GM23338 (cell line): ENCODE data around the gene FOXRED1. TPM values are rescaled to one million over a fixed set of nuclear protein-coding genes. Genes with fewer than 3 reads are reported as not detected.

ENCODE experiments used
- ATAC-seq: fragments of 200-7000 bp; cut with Tn5 transposase; 3 replicates; pipeline ENCODE4 v1.9.1; 2020
- DNase-seq: peaks from one replicate; pipeline ENCODE4 v3.0.0-alpha.2; 2015; ENCODE audit warnings: low spot score
- H2AFZ ChIP-seq: fragments of 200-600 bp; sonication (generic); 2 replicates; pipeline ENCODE4 v1.8.0; 2016; ENCODE audit warnings: antibody characterized with exemption, mild to moderate bottlenecking, moderate library complexity
- H3F3A ChIP-seq: fragments of 200-600 bp; sonication (generic); replicated peaks from 2 replicates; pipeline ENCODE4 v1.8.0; 2017; ENCODE audit warnings: antibody characterized with exemption, mixed run types, low read depth
- H3K27ac ChIP-seq: fragments of 200-600 bp; sonication (generic); 2 replicates; pipeline ENCODE4 v1.6.1; 2016; ENCODE audit warnings: low read depth
- H3K27me3 ChIP-seq: fragments of 200-600 bp; sonication (generic); 2 replicates; pipeline ENCODE4 v1.8.0; 2016; ENCODE audit warnings: mild to moderate bottlenecking, mixed run types, moderate library complexity; ENCODE audit not compliant: insufficient read depth
- H3K36me3 ChIP-seq: fragments of 200-600 bp; sonication (generic); 2 replicates; pipeline ENCODE4 v1.8.0; 2016; ENCODE audit warnings: mild to moderate bottlenecking; ENCODE audit not compliant: insufficient read depth
- H3K4me1 ChIP-seq: fragments of 200-600 bp; sonication (generic); 2 replicates; pipeline ENCODE4 v1.8.0; 2016; ENCODE audit warnings: mild to moderate bottlenecking, moderate library complexity; ENCODE audit not compliant: insufficient read depth
- H3K4me2 ChIP-seq: fragments of 200-600 bp; sonication (generic); 2 replicates; pipeline ENCODE4 v1.7.1; 2017; ENCODE audit warnings: mixed run types
- H3K4me3 ChIP-seq: fragments of 200-600 bp; sonication (generic); 2 replicates; pipeline ENCODE4 v1.6.1; 2016; ENCODE audit warnings: mixed run types
- H3K79me2 ChIP-seq: fragments of 200-600 bp; sonication (generic); replicated peaks from 2 replicates; pipeline ENCODE4 v1.8.0; 2017; ENCODE audit warnings: mild to moderate bottlenecking; ENCODE audit not compliant: insufficient read depth
- H3K9me2 ChIP-seq: fragments of 200-600 bp; sonication (generic); 2 replicates; pipeline ENCODE4 v1.8.0; 2017; ENCODE audit not compliant: insufficient read depth
- H4K20me1 ChIP-seq: fragments of 200-600 bp; sonication (generic); replicated peaks from 2 replicates; pipeline ENCODE4 v1.8.0; 2017; ENCODE audit warnings: mild to moderate bottlenecking; ENCODE audit not compliant: insufficient read depth
- H3K27ac Mint-ChIP-seq: 2 replicates; pipeline ENCODE4 v1.8.0; 2020; ENCODE audit warnings: inconsistent platforms, mild to moderate bottlenecking, moderate library complexity, mixed read lengths
- H3K27me3 Mint-ChIP-seq: 3 replicates; pipeline ENCODE4 v1.8.0; 2022; ENCODE audit warnings: low read depth, mild to moderate bottlenecking, moderate library complexity, mixed read lengths, inconsistent platforms; ENCODE audit not compliant: insufficient read depth, poor library complexity
- H3K36me3 Mint-ChIP-seq: 3 replicates; pipeline ENCODE4 v1.8.0; 2021; ENCODE audit warnings: low read depth, mild to moderate bottlenecking, inconsistent platforms, moderate library complexity, mixed read lengths
- H3K4me1 Mint-ChIP-seq: 3 replicates; pipeline ENCODE4 v1.8.0; 2020; ENCODE audit warnings: mild to moderate bottlenecking, inconsistent platforms, mixed read lengths
- H3K4me3 Mint-ChIP-seq: 3 replicates; pipeline ENCODE4 v1.8.0; 2021; ENCODE audit warnings: moderate library complexity, mild to moderate bottlenecking, inconsistent platforms, mixed read lengths
- H3K9me3 Mint-ChIP-seq: 3 replicates; pipeline ENCODE4 v1.8.0; 2020; ENCODE audit warnings: moderate library complexity, mild to moderate bottlenecking, inconsistent platforms, mixed read lengths
- CREB1 ChIP-seq: fragments of 250-450 bp; sonication (Bioruptor Pico); IDR thresholded peaks from 2 replicates; pipeline ENCODE4 v1.5.0; 2020; ENCODE audit warnings: low read depth, mild to moderate bottlenecking, moderate library complexity
- EZH2 ChIP-seq: fragments of 200-600 bp; sonication (generic); IDR thresholded peaks from one replicate; pipeline ENCODE4 v1.8.0; 2017; ENCODE audit warnings: antibody characterized with exemption, mild to moderate bottlenecking, low read depth; ENCODE audit not compliant: unreplicated experiment
- EZH2phosphoT487 ChIP-seq: fragments of 200-600 bp; sonication (generic); IDR thresholded peaks from one replicate; pipeline ENCODE4 v1.8.1; 2018; ENCODE audit warnings: antibody characterized with exemption; ENCODE audit not compliant: unreplicated experiment
- JUNB ChIP-seq: IDR thresholded peaks from one replicate; pipeline ENCODE4 v1.6.1; 2016; ENCODE audit warnings: antibody characterized with exemption; ENCODE audit not compliant: unreplicated experiment
- NANOG ChIP-seq: IDR thresholded peaks from 2 replicates; pipeline ENCODE4 v1.6.1; 2016; ENCODE audit warnings: antibody characterized with exemption, borderline replicate concordance
- POLR2AphosphoS5 ChIP-seq: IDR thresholded peaks from 2 replicates; pipeline ENCODE4 v1.6.1; 2016; ENCODE audit warnings: antibody characterized with exemption, low read depth
- STAT1 ChIP-seq: IDR thresholded peaks from one replicate; pipeline ENCODE4 v1.6.1; 2016; ENCODE audit warnings: antibody characterized with exemption; ENCODE audit not compliant: unreplicated experiment
- ZNF114 ChIP-seq: fragments of 250-450 bp; sonication (Bioruptor Pico); IDR thresholded peaks from 2 replicates; pipeline ENCODE4 v1.5.0; 2020; ENCODE audit warnings: mild to moderate bottlenecking, moderate library complexity
- ZNF331 ChIP-seq: fragments of 250-450 bp; sonication (Bioruptor Pico); IDR thresholded peaks from 2 replicates; pipeline ENCODE4 v1.5.0; 2020; ENCODE audit warnings: low read depth, mild to moderate bottlenecking, moderate library complexity
- polyA plus RNA-seq: library from polyadenylated mRNA; unstranded; fragments of >200 nt; fragmentation: Nextera tagmentation; extraction: Ambion mirVana; gene quantifications from 2 replicates; pipeline ENCODE4 v1.2.1, GENCODE V29; 2016
- total RNA-seq: library from RNA; depleted of rRNA; stranded (reverse); fragments of >200 nt; shearing (Covaris generic); gene quantifications from 2 replicates; pipeline ENCODE4 v1.2.3, GENCODE V29; 2014
- TF ChIP-seq, protein P1 (sequence below): IDR thresholded peaks from one replicate; pipeline ENCODE4 v1.6.1; 2018; ENCODE audit warnings: antibody characterized with exemption; ENCODE audit not compliant: unreplicated experiment
- TF ChIP-seq, protein P2 (sequence below): fragments of 250-450 bp; sonication (Bioruptor Pico); IDR thresholded peaks from 2 replicates; pipeline ENCODE4 v1.5.0; 2020; ENCODE audit warnings: mild to moderate bottlenecking, moderate library complexity
- TF ChIP-seq, protein P3 (sequence below): IDR thresholded peaks from 2 replicates; pipeline ENCODE4 v1.6.1; 2016; ENCODE audit warnings: antibody characterized with exemption
- TF ChIP-seq, protein P4 (sequence below), 2 experiments: fragments of 200-600 bp in 1 of 2; sonication (generic) in 1 of 2; conservative IDR thresholded peaks; 2 replicates each; pipeline versions ENCODE4 v1.5.1 to v1.6.1; 2016 to 2017; ENCODE audit warnings: antibody characterized with exemption in 2 of 2, low read depth in 2 of 2, mild to moderate bottlenecking in 2 of 2, moderate library complexity in 1 of 2

Gene FOXRED1
- total and polyA plus RNA-seq, 2 experiments from 2014 or later: 25.2 to 59.2 TPM

DNA sequence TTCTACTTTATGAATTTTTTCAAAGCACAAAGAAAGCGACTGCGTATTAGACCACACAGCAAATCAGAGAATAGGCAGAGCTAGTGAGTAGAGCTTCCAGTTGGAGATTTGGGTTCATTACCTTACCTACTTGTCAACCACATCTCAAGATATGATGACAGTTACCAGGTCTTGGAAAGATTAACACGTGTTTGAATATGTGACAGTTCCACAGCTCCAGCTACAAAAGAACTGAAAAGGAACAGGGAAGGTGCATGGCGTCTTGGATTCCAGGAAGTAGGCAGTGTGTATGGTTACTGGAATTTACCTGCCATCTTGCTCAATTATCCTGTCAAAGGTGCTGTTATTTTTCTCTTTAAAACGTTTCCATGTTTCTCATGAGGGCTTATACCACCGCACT is 19.3 kb downstream of the FOXRED1 start (continued):
- TF ChIP-seq, protein P1, sequence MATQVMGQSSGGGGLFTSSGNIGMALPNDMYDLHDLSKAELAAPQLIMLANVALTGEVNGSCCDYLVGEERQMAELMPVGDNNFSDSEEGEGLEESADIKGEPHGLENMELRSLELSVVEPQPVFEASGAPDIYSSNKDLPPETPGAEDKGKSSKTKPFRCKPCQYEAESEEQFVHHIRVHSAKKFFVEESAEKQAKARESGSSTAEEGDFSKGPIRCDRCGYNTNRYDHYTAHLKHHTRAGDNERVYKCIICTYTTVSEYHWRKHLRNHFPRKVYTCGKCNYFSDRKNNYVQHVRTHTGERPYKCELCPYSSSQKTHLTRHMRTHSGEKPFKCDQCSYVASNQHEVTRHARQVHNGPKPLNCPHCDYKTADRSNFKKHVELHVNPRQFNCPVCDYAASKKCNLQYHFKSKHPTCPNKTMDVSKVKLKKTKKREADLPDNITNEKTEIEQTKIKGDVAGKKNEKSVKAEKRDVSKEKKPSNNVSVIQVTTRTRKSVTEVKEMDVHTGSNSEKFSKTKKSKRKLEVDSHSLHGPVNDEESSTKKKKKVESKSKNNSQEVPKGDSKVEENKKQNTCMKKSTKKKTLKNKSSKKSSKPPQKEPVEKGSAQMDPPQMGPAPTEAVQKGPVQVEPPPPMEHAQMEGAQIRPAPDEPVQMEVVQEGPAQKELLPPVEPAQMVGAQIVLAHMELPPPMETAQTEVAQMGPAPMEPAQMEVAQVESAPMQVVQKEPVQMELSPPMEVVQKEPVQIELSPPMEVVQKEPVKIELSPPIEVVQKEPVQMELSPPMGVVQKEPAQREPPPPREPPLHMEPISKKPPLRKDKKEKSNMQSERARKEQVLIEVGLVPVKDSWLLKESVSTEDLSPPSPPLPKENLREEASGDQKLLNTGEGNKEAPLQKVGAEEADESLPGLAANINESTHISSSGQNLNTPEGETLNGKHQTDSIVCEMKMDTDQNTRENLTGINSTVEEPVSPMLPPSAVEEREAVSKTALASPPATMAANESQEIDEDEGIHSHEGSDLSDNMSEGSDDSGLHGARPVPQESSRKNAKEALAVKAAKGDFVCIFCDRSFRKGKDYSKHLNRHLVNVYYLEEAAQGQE: no peak
- no peak for TF ChIP-seq ZNF331 (CRISPR knock-in tag)

DNA sequence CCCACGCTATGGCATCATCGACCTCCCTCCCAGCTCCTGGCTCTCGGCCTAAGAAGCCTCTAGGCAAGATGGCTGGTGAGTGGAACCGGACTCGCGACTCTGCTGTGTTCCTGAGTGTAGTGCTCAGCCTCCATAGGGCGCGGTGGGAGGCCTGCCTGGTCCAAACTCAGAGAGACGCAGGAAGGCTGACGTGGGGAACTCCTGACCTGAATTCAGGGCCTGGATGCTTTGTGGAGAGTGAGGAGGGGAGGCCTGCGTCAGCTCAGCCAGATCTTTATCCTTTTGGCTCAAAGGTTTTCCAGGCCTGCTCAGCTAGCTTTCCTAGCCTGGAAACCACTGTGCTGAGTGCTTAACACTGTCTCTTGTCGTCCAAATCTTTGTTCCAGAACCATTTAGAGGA is 21.9 kb downstream of the FOXRED1 start:
- H3K27ac ChIP-seq: no peak overlapping the region
- DNase-seq: no peak
- H3K27me3 Mint-ChIP-seq: peaks cover 2% of the 10 kb centered on the region
- TF ChIP-seq EZH2phosphoT487 (no peak), POLR2AphosphoS5 (no peak), NANOG (no peak), JUNB (no peak), EZH2 (no peak), STAT1 (no peak), CREB1 (CRISPR knock-in tag) (no peak), ZNF114 (CRISPR knock-in tag) (no peak), ZNF331 (CRISPR knock-in tag) (no peak)
- TF ChIP-seq, protein P2, sequence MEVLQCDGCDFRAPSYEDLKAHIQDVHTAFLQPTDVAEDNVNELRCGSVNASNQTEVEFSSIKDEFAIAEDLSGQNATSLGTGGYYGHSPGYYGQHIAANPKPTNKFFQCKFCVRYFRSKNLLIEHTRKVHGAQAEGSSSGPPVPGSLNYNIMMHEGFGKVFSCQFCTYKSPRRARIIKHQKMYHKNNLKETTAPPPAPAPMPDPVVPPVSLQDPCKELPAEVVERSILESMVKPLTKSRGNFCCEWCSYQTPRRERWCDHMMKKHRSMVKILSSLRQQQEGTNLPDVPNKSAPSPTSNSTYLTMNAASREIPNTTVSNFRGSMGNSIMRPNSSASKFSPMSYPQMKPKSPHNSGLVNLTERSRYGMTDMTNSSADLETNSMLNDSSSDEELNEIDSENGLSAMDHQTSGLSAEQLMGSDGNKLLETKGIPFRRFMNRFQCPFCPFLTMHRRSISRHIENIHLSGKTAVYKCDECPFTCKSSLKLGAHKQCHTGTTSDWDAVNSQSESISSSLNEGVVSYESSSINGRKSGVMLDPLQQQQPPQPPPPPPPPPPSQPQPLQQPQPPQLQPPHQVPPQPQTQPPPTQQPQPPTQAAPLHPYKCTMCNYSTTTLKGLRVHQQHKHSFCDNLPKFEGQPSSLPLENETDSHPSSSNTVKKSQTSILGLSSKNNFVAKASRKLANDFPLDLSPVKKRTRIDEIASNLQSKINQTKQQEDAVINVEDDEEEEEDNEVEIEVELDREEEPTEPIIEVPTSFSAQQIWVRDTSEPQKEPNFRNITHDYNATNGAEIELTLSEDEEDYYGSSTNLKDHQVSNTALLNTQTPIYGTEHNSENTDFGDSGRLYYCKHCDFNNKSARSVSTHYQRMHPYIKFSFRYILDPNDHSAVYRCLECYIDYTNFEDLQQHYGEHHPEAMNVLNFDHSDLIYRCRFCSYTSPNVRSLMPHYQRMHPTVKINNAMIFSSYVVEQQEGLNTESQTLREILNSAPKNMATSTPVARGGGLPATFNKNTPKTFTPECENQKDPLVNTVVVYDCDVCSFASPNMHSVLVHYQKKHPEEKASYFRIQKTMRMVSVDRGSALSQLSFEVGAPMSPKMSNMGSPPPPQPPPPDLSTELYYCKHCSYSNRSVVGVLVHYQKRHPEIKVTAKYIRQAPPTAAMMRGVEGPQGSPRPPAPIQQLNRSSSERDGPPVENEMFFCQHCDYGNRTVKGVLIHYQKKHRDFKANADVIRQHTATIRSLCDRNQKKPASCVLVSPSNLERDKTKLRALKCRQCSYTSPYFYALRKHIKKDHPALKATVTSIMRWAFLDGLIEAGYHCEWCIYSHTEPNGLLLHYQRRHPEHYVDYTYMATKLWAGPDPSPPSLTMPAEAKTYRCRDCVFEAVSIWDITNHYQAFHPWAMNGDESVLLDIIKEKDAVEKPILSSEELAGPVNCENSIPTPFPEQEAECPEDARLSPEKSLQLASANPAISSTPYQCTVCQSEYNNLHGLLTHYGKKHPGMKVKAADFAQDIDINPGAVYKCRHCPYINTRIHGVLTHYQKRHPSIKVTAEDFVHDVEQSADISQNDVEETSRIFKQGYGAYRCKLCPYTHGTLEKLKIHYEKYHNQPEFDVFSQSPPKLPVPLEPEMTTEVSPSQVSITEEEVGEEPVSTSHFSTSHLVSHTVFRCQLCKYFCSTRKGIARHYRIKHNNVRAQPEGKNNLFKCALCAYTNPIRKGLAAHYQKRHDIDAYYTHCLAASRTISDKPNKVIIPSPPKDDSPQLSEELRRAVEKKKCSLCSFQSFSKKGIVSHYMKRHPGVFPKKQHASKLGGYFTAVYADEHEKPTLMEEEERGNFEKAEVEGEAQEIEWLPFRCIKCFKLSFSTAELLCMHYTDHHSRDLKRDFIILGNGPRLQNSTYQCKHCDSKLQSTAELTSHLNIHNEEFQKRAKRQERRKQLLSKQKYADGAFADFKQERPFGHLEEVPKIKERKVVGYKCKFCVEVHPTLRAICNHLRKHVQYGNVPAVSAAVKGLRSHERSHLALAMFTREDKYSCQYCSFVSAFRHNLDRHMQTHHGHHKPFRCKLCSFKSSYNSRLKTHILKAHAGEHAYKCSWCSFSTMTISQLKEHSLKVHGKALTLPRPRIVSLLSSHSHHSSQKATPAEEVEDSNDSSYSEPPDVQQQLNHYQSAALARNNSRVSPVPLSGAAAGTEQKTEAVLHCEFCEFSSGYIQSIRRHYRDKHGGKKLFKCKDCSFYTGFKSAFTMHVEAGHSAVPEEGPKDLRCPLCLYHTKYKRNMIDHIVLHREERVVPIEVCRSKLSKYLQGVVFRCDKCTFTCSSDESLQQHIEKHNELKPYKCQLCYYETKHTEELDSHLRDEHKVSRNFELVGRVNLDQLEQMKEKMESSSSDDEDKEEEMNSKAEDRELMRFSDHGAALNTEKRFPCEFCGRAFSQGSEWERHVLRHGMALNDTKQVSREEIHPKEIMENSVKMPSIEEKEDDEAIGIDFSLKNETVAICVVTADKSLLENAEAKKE (CRISPR knock-in tag): no peak
- TF ChIP-seq, protein P3, sequence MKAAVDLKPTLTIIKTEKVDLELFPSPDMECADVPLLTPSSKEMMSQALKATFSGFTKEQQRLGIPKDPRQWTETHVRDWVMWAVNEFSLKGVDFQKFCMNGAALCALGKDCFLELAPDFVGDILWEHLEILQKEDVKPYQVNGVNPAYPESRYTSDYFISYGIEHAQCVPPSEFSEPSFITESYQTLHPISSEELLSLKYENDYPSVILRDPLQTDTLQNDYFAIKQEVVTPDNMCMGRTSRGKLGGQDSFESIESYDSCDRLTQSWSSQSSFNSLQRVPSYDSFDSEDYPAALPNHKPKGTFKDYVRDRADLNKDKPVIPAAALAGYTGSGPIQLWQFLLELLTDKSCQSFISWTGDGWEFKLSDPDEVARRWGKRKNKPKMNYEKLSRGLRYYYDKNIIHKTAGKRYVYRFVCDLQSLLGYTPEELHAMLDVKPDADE: no peak
- TF ChIP-seq, protein P4, sequence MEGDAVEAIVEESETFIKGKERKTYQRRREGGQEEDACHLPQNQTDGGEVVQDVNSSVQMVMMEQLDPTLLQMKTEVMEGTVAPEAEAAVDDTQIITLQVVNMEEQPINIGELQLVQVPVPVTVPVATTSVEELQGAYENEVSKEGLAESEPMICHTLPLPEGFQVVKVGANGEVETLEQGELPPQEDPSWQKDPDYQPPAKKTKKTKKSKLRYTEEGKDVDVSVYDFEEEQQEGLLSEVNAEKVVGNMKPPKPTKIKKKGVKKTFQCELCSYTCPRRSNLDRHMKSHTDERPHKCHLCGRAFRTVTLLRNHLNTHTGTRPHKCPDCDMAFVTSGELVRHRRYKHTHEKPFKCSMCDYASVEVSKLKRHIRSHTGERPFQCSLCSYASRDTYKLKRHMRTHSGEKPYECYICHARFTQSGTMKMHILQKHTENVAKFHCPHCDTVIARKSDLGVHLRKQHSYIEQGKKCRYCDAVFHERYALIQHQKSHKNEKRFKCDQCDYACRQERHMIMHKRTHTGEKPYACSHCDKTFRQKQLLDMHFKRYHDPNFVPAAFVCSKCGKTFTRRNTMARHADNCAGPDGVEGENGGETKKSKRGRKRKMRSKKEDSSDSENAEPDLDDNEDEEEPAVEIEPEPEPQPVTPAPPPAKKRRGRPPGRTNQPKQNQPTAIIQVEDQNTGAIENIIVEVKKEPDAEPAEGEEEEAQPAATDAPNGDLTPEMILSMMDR (conservative IDR thresholded peaks at IDR 0.05; ENCODE audit: low read depth in 2 of 2): no peak

More for the DNA sequence above, 21.9 kb downstream of the FOXRED1 start:
- Histone ChIP-seq H3K36me3 (no peaks in the 10 kb centered on the region), H3K4me1 (no peaks in the 10 kb centered on the region), H4K20me1 (peaks cover 4% of the 10 kb centered on the region; the same call in 1 of the 2 replicates), H3K27me3 (no peaks in the 10 kb centered on the region), H3K9me2 (no peaks in the 10 kb centered on the region), H2AFZ (no peak overlapping the region), H3K79me2 (no peaks in the 10 kb centered on the region), H3K4me3 (no peak overlapping the region), H3K4me2 (no peak overlapping the region), H3F3A (peaks cover 8% of the 10 kb centered on the region; the same call in 1 of the 2 replicates)
- Mint-ChIP-seq H3K4me3 (no peak overlapping the region), H3K36me3 (peaks cover 14% of the 10 kb centered on the region), H3K9me3 (no peaks in the 10 kb centered on the region), H3K4me1 (no peaks in the 10 kb centered on the region; the same call in 2 of the 3 replicates), H3K27ac (no peak overlapping the region)
- ATAC-seq: no peak
